Choroid plexus epithelial cell (primary cell): ENCODE data around the gene NMBR.
"Not testable (repeated sequence)": the region's sequence is repeated elsewhere in the genome, so short reads cannot be mapped to it uniquely, and the experiment has no call there.

Experiments used
- DNase-seq: peaks from one replicate; pipeline ENCODE4 v3.0.0-alpha.2; 2010; ENCODE audit warnings: low read depth
- H3K4me3 ChIP-seq: 2 replicates; pipeline ENCODE4 v1.5.1; 2011; ENCODE audit warnings: low read depth, mild to moderate bottlenecking, control low read depth, low read length, moderate library complexity
- TF ChIP-seq, protein P1 (sequence below): conservative IDR thresholded peaks from 2 replicates; pipeline ENCODE4 v1.5.1; 2011; ENCODE audit warnings: low read depth, mild to moderate bottlenecking, control low read depth, inconsistent platforms, low read length, moderate library complexity

NMBR gene

DNA sequence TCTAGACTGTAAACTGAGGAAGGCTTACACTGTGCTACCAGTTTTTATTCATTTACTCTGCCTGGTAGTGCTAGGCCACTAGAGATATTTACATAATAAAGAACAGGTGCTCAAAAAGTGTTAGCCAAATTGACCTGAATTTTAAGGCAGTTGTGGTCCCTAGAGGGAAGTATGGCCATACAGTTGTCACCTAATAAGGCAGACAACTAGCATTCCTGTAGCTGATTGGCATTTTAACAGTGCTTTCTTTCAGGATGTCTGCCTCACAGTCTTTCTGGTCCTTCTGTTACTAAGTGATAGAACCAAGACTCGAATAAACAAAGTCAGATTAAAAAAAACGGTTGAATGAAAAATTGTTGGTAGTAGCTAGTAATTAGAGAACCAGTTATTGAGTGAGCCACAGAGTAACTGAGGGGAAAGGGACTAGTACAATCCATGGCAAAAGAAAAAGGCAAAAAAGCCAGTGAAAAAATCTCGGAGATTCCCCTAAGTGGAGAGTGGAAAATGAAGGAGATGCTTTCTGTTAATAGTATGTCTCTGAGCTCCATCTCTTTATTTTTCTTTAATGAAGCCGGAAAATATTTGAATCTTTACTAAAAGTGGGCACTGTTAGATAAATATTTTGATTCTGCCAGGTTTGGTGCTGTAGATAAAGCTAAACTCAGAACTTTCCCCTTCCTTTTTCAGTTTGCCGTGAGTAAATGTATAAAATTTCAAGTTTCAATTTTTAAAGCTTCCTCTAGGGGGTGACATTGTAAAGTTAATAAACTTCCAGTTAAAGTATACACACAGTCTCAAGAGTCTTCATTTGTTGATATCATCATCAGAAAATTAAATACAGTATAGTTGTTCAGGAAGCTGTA, 9.2 kb upstream of the NMBR start:
- no peak overlapping the region for H3K4me3 ChIP-seq

GRCh38 chr6:142155091-142155490, 8.2 kb upstream of the NMBR start:
- TF ChIP-seq, protein P1, sequence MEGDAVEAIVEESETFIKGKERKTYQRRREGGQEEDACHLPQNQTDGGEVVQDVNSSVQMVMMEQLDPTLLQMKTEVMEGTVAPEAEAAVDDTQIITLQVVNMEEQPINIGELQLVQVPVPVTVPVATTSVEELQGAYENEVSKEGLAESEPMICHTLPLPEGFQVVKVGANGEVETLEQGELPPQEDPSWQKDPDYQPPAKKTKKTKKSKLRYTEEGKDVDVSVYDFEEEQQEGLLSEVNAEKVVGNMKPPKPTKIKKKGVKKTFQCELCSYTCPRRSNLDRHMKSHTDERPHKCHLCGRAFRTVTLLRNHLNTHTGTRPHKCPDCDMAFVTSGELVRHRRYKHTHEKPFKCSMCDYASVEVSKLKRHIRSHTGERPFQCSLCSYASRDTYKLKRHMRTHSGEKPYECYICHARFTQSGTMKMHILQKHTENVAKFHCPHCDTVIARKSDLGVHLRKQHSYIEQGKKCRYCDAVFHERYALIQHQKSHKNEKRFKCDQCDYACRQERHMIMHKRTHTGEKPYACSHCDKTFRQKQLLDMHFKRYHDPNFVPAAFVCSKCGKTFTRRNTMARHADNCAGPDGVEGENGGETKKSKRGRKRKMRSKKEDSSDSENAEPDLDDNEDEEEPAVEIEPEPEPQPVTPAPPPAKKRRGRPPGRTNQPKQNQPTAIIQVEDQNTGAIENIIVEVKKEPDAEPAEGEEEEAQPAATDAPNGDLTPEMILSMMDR: no peak
- DNase-seq: no peak
- H3K4me3 ChIP-seq: no peak overlapping the region

More for the DNA sequence above, 9.2 kb upstream of the NMBR start:
- peak; percentile 54 for DNase-seq
- TF ChIP-seq, protein P1: peak; percentile 40

- TF ChIP-seq, protein P1: no peak
- no peak overlapping the region for H3K4me3 ChIP-seq
- no peak for DNase-seq
These were observed 7.4 kb upstream of the NMBR start for GRCh38 chr6:142154336-142154735.

DNA sequence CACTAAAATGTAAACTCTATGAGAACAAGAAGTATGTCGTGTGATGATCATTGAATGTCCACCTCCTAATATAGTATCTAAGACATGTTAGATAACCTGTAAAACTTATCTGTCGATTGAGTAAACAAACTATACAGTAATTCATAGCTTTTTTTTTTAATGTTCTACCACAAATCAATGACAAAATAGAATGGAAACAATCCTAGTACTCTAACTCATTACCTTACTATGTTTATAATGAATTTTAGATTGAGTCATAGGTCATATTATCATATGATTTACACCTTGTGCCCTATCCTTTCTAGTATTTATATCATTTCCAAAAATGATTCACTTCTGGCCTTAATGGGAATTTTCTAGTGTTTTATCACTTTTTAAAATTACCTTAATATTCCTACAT, 6.3 kb upstream of the NMBR start:
- no peak overlapping the region for H3K4me3 ChIP-seq
- TF ChIP-seq, protein P1: no peak
- DNase-seq: no peak

DNA sequence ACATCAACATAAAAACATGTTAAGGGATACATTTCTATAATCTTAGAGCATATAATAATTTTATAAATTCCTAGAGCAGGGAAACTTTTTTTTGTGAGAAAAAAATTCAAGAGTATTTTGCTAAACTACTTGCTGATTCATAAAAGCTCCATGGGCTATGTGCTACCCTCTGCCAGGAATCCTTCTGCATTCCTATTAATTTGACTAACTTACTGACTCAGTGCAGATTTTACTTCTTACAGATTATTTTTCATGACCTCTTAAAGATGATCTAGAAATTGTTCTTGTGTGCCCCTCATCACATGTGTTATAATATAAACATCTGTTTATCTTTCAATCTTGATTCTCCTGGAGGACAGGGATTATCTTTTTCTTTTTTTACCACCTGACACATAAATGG, 5.8 kb upstream of the NMBR start:
- peak; percentile 72 for DNase-seq
- H3K4me3 ChIP-seq: no peak overlapping the region
- TF ChIP-seq, protein P1: no peak

- not testable (repeated sequence) for DNase-seq, H3K4me3 ChIP-seq
These were observed 5.4 kb downstream of the NMBR start for GRCh38 chr6:142141531-142141930.

DNA sequence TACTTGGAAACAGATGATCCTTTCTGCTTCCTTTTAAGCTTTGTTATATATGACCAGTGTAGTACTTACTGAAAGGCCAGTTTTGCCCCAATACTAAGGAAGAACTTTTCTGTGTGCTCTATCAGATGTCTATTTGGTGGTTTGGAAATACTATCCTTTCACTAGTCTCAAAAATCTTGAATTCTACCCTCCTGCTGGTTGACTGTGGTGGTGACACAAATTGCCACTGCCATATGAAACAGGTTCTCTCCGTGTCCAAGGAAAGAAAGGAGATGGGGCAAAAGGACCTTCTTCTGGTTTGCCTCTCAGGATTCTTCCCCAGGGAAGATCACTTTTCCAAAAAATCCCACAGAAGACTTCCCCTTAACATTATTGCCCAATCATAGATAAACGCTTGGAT, 8.0 kb downstream of the NMBR start:
- DNase-seq: no peak
- no peak overlapping the region for H3K4me3 ChIP-seq
- TF ChIP-seq, protein P1: no peak
